ENCODE measurements around the gene RPL18A.

GRCh38 chr19:17865364-17866311 lies 5.9 kb downstream of the RPL18A start:
- TF ChIP-seq CTCF (conservative IDR thresholded peaks at IDR 0.05; ENCODE audit: low read depth, low read length) (no peak), EZH2 (IDR thresholded peaks at IDR 0.05; ENCODE audit: borderline replicate concordance, low read depth, low read length, poor library complexity, severe bottlenecking) (no peak)
